Measurements from ENCODE around the gene ADGRD1. TPM values are rescaled to one million over a fixed set of nuclear protein-coding genes. Genes with fewer than 3 reads are reported as not detected.
A peak's percentile ranks its signal among the peaks of the same experiment; 100 is the strongest.

ADGRD1 gene
- total RNA-seq, 2 donors from 2014 or later = 143 to 254 TPM

DNA sequence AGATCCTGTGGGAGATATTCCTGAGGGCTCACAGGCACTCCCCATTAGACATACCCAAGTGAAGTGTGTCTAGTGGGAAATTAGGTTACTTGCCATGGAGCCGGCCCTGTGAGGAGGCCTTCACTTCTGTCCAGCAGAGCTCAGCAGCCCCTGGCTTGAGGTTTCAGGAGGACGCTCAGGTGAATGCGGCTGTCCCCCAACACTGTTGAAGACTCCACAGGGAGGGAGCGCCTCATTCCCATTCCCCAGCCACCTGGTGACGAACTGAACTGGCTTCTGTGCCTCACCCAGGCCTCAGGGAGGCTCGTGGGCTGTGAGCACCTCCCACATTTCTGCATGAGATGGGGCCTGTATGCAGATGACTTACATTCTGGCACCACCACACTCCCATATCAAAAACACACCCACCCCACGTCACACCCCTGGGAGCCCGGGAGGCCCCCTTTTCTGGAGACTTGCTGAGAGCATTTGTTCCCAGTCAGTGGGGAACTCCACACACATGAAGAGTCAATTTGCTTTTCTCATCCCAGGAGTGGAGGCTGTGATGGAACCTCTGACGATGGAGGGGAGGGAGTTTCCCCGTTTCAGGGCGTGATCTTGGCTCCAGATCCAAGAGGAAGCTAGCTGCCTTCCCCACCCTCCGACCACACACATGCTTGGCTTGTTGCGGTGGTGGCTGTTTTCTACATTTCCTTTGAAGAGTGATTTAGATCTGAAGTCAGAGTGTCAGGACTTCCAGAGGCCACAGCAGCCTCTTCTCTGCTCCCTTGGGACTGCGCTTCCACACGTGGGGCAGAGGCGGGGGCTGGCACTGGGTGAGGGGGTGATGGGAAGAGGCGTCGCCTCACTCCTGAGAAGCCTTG lies 120.7 kb downstream of the ADGRD1 start:
- ATAC-seq (peak; percentile 61 to 74), DNase-seq (peak; percentile 69)
- intact Hi-C loops (cut with DNase I) = no loop called here

- no peak for DNase-seq
- ATAC-seq = no peak
- intact Hi-C loops (cut with DNase I) = no loop called here
Measured at GRCh38 chr12:131075194-131075593, 121.5 kb downstream of the ADGRD1 start.

DNA sequence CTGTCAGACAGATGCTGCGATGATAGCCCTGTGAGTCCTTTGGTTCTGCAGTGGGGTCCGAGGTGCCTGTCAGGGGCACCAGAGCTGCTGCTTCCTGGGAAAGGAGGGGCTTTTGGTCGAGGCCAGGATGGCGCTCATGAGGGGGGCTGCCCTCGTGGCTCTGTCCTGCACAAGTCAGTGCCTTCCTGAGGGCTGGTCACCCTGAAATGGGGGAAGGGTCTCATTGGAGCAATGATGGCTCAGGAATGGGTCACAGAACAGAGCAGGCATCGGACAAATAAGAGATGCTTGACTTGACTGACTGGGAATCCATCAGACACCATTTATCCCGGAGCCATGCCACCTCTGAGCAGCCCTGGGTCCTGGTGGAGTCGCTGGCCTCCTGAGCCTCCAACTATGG lies 121.9 kb downstream of the ADGRD1 start:
- ATAC-seq (no peak), DNase-seq (no peak)
- intact Hi-C loops (cut with DNase I) = no loop called here

- intact Hi-C loops (cut with DNase I) = no loop called here
- DNase-seq (no peak), ATAC-seq (peak in 1 of 2 donors; percentile 5)
Measured at GRCh38 chr12:131076296-131076695, 122.6 kb downstream of the ADGRD1 start.

GRCh38 chr12:131076791-131077747 lies 123.4 kb downstream of the ADGRD1 start:
- ATAC-seq (no peak), DNase-seq (no peak)
- intact Hi-C loops (cut with DNase I) = no loop called here

GRCh38 chr12:131077931-131078391 lies 124.3 kb downstream of the ADGRD1 start:
- intact Hi-C loops (cut with DNase I) = no loop called here
- DNase-seq (no peak), ATAC-seq (no peak)

DNA sequence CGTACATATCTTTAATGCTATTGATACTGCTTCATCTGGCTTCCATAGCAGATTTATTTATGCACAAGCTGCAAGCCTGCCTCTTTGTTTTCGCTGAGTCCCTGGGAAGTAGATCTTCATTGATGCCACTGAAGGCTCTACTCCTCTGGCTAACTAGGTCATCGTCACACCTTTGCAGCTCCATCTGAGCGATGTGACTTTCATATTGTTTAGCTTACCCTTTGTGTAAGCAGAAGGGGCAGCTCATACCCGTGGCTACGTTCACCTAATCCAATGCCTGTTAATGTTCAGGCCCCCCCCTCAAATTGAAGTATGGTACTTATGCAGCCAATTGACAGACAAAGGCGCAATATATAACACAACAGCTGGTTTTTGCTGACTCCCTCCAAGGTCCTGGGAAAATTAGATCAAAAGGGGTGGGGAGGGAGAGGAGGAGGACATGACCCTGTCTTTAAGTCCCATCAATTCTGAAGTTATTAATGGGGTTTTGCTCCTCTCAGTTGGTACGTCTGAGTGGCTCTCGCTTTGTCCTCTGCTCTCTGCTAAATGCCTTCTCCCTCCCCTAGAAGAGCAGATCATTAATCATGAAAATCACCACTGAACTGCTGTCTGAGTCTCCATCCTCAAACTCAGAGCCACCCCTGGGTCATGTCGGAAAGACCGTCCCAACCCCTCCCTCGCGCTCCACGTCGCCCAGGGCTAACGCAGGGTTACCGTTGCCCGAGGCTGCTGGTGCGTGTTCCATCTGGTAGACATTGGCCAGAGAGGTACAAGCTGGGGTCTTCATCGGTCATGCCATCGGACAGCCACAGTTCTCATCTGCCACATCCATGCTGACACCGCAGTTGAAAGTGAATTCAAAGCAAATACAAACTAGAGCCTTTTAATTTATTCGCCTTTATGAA lies 128.8 kb downstream of the ADGRD1 start:
- intact Hi-C loops (cut with DNase I) = no loop called here
- ATAC-seq = no peak
- no peak for DNase-seq

- ATAC-seq (peak in 1 of 2 donors; percentile 14), DNase-seq (no peak)
- intact Hi-C loops (cut with DNase I) = no loop called here
Measured at GRCh38 chr12:131084341-131085011, 130.8 kb downstream of the ADGRD1 start.

- DNase-seq (no peak), ATAC-seq (peak in 1 of 2 donors; percentile 16)
- intact Hi-C loops (cut with DNase I) = no loop called here
Measured at GRCh38 chr12:131085125-131085815, 131.6 kb downstream of the ADGRD1 start.

DNA sequence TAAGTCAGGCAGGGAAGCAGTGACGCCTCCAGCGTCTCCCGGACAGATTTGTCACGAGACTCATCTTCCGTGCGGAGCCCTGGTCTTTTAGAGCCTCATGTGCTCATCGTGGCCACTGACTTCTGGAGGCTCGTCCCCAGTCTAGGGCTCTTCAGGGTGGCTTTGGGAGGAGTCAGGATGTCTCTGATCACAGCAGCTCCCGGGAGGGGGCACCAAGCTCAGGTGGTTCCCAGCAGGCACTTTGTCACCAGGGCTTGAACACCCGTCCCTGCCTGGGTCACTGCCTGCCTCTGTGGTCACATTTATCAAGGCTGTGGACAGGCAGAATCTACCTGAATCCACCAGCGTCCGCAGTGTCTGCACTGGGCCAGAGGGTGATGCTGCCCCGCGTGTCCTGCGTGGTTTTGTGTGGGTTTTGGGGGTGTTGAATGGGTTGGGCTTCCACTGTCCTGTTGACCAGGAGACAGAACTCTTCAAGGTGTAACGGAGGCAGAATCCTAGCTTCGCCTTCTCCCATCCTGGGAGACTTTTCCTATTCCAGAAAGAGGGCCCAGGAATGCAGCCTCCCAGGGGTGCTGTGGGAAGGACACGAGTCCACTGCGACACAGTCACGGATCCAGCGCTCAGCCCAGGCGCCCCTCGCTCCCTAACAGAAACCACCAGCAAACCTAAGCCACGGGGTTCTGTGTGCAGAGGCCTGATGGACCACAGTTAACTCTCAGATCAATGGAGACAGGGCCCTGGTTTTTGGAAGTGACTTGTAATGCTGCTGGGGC lies 132.3 kb downstream of the ADGRD1 start:
- ATAC-seq = no peak
- DNase-seq = no peak
- intact Hi-C loops (cut with DNase I) = no loop called here

DNA sequence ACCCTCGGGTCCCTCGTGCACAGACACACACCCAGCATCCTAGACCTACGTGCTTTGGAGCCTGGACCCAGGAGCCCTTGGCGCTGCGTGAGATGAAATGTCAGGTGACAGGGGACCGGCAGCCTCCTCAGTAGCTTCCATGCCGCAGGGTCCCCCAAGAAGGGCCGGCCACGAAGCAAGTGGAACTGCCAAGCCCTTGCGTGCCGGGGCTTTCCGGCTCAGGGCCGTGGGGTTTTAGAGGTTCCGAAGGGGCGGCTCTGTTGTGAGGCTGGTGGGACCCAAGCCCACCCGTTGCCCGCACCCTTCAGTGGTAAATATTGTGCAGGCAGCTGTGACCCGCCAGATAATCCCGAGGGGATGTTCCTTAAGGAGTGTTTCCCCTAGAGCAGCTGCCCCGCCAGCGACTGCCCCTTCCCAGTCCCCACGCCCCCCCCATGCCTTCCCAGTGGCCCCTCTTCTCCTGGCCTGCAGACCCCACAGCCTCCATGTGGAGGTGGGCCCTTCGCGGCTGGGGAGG lies 133.7 kb downstream of the ADGRD1 start:
- ATAC-seq (no peak), DNase-seq (no peak)
- intact Hi-C loops (cut with DNase I) = no loop called here

DNA sequence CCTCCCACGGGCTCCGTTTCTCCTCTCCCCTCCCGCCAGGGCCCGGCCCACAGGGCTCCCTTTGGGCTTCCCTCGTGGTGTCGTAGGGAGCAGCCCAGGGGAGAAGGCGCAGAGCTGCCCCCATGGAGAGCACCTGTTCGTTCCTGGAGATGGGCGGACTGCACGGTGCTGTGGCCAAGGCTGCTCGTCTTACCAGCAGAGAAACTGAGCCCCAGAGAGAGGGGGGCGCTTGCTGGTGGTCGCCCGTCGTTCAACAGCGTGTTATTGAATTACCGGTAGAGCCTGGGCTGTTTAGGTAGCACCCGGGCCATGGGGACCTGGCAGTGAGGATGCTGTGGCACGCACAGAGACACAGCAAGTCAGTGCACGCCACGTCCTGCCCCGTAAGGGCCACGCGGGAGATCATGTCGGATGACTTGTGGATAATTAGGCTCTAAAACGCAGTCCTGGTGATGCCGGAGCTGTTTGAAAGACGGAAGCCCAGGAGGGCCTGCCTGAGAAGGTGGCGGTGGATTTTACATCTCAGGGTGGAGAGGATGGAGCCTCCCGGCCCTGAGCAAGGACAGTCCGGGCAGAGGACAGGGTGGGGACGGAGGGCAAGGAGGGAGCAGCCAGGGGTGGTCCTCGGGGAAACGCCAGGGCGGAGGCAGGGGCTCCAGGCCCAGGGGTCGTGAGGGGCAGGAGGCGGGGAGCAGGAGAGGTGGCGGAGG lies 134.4 kb downstream of the ADGRD1 start:
- DNase-seq = no peak
- ATAC-seq = no peak
- intact Hi-C loops (cut with DNase I) = no loop called here

GRCh38 chr12:131088701-131089530 lies 135.2 kb downstream of the ADGRD1 start:
- no peak for ATAC-seq
- intact Hi-C loops (cut with DNase I) = no loop called here
- DNase-seq = no peak

GRCh38 chr12:131089531-131090273 lies 136.0 kb downstream of the ADGRD1 start:
- intact Hi-C loops (cut with DNase I) = no loop called here
- ATAC-seq (no peak), DNase-seq (no peak)

All from left cardiac atrium (tissue), 4 donors.